GM18873 (cell line): ENCODE data around the gene PXK.

ENCODE experiments used
- ATAC-seq: cut with Tn5 transposase; IDR thresholded peaks from one replicate; pipeline ENCODE4 v1.9.1; 2021; ENCODE audit warnings: mild to moderate bottlenecking, moderate library complexity, moderate number of reproducible peaks; ENCODE audit not compliant: unreplicated experiment, low FRiP score

PXK gene

GRCh38 chr3:58345457-58345856 is 12.8 kb downstream of the PXK start:
- ATAC-seq, result no peak

DNA sequence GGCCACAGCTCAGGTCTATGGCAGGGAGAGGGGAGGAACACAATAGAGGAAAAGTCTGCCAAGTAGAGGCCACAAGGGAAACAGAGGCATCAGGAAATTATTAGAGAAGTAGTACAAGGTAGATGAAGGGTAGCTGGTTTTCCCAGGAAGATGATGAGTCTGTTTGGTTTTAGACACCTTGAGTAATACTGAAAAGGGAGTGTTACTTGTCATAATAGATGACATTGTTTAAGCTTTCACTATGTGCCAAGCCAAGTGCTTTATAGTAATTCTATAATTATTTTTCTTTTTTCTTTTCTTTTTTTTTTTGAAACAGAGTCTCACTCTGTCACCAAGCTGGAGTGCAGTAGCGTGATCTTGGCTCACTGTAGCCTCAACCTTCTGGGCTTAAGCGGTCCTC is 13.7 kb downstream of the PXK start:
- no peak for ATAC-seq

GRCh38 chr3:58347984-58348383 is 15.3 kb downstream of the PXK start:
- ATAC-seq, result no peak

DNA sequence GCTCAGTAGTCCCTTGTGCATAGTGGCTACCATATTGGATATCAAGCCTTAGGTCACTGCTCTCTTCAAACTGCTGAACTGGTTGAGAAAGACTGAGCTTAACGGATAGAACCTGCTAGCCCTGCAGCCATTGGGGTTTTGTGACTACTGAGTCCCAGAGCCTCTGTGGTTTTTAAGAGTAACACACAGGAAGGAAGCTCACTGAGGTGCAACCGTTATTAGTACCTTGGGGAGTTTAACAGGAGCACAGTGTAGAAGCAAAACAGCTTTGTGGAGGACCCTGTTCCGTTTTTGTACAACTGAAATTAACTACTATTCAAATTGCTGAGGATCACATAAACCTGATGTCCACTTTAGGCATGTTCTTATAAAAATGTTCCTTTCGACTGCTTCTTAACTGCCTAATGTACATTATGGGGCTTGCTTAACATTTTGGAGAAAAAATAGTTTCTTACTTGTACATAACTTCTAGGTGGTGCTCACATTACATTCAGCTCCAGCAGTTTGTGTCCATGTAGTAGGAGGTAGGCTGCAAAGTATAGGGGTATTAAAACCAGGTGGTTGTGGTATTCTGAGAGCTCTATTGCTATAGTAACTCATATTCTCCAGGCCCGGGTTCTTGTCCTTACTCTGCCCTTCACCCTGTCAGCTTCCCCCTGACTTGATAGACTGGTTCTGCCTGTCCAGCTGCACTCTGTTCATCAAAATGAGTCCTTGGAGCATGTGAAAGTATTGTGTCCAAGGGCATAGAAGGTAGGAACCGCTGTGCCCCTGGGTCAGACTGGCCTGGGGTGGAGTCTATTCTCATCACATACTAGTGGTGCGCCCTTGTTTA is 17.3 kb downstream of the PXK start:
- peak; percentile 89 for ATAC-seq

- no peak for ATAC-seq
Observed at GRCh38 chr3:58350627-58351013, 17.9 kb downstream of the PXK start.

DNA sequence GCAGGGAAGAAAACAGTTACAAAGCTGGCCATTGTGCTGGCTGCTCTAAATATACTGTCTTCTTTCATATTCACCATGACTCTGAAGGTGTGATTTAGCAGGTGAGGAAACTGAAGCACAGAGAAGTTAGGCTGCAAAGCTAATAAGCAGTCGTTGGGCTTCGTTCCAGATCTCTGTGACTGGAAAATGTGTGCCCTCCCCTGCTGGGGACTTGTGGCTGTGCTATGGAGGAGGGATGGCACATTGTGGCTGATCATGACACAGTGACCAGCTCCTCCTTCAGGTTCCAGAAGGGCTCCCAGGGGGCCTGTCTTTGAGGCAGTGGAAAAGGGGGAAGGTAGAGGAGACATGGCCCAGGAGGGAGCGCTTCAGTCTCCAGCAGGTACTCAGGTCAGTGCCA is 19.2 kb downstream of the PXK start:
- ATAC-seq, result no peak

DNA sequence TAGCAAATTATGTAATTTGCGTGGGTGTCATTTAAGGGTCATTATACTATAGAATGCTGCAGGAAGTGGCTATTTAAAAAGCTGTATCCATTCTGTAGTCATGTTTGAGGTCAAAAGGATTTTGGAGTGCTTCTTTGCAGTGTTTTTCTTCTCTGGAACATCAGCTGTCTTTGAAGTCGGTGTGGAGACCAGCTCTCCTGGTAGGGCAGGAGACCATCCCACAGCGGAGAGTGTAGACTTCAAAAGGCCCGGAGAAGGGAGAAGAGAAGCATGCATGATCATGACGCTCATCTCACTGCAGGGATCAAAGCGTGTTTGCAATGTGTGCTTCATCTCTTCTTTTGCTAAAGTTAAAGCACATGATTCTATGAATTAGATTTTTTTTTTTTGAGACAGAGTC is 19.9 kb downstream of the PXK start:
- ATAC-seq, result no peak

DNA sequence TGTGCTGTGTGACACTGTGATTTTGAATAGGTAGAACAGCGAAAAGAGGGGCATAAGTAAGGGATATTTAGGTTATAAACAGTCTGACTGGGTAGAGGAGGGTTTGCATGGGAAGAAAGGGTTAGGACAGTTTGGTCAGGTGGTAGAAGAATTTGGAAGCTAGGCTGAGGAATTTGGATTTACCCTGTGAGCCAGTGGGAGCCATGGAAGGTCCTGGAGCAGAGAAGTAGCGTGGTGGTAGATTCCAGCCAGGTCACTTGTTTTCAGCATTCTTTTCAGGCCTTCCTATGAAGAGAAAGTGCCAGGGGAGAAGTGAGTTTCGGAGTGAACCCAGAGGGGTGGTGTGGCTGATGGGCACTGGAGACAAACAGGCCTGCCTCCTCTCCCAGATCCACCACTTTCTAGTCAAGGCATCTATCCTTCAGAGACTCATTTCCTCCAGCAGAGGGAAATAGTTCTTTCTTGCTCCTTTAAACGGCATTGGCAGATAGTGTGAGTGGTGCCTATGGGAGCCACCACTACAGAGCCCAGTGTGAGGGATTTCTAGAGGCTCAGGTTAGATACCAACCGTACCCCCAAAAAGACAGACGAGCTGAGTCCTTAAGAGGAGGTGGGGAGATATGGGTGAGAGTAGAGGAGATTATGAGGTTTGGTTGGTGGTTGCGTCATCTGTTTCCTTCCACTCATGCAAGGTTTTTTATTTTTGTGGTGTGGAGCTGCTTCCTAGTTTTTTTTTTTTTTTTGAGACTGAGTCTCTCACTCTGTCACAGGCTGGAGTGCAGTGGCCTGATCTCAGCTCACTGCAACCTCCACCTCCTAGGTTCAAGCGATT is 21.2 kb downstream of the PXK start:
- ATAC-seq, result no peak

- ATAC-seq, result no peak
Observed at GRCh38 chr3:58355179-58355578, 22.5 kb downstream of the PXK start.

DNA sequence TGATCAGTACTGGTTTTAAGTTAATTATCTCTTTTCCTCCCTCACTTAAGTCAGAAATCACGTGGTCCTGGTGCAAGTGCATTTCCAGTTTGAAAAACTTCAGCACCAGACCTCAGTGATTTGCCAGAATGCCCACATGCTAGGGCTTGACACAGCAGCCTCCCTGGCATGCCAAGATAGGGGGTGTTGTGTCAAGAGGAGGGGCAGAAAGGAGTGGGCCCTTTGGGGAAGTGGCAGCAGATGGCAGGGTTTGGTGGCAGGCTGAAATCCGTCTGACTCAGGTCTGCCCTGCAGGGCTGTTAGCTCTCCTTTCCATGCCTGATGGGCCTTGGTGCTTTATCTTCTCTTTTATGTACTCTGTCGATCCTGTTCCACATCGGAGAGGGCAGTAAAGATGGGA is 23.4 kb downstream of the PXK start:
- no peak for ATAC-seq

DNA sequence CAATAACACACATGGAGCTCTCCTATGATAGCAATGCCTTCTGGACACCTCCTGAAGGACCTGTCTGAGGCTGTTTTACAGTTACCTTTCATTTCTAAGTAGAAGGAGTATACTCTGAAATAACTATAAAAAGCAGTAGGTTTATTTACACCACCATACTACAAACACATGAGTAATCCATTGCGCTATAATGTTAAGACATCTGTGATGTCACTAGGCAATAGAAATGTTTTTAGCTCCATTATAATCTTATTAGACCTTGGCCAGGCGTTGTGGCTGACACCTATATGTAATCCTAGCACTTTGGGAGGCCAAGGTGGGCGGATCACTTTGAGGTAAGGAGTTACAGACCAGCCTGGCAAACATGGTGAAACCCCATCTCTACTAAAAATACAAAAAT is 24.7 kb downstream of the PXK start:
- ATAC-seq, result no peak

DNA sequence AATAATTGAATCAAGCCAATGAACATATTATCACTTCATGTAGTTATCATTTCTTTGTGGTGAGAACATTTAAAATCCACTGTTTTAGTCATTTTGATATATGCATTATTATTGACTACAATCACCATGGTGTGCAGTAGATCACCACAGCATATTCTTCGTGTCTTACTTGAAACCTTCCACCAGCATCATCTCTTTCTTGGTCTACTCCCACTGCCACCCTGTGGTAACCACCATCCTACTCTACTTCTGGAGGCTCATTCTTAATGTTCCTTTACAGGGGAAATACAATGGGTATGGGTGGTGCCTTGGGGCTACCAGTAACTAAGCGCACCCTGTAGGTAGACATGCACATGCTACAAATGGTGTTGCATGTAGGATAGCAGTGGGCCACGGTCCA is 25.4 kb downstream of the PXK start:
- no peak for ATAC-seq

DNA sequence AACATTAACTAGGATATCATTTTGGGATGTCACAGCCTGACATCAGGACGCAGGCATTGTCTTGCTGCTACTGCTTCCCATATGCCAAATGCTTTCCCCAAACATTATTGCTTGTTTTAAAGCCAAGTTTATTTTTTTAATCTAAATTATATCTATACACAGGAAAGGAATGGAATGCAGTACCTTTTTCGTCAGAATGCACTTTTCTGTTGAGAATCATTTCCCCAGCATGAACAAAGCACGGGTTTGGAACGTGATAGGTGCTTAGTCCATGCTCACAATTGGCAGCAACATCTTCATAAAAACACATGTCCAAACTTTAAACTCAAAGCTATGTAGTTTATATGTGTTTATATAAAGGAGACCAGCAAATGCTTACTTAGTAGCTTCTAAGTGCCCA is 26.1 kb downstream of the PXK start:
- ATAC-seq, result no peak

GRCh38 chr3:58359621-58360020 is 26.9 kb downstream of the PXK start:
- no peak for ATAC-seq

DNA sequence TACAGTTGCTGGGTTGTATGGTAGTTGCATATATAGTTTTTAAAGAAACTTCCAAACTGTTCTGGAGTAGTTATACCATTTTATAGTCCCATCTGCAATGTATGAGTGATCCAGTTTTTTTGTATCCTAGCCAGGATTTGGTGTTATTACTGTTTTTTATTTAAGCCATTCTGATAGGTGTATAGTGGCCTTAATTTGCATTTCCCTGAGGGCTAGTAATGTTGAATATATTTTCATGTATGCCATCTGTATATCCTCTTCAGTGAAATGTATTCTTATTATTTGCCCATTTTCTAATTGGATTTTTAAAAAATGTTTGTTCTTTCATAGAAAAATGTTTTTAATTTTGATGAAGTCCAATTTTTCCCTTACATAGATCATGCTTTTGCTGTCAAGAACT is 29.2 kb downstream of the PXK start:
- no peak for ATAC-seq

DNA sequence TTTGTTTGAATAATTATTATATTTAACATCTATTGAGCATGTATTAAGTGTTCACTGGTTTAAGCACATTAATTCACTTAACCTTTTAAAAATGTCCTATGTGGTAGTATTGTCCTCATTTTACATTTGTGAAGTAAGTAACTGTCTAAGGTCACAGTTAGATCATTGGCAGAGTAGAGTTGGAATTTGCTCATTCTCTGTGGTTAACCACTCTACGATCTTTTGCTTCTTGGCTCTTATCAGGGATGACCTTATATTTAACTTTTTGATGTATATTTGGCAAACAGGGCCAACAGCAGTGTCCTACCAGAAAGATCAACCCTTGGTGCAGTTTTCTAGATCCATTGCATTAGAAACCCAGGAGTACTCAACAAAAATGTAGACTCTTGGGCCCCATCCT is 34.0 kb downstream of the PXK start:
- no peak for ATAC-seq

- ATAC-seq, result no peak
Observed at GRCh38 chr3:58369038-58369437, 36.3 kb downstream of the PXK start.

DNA sequence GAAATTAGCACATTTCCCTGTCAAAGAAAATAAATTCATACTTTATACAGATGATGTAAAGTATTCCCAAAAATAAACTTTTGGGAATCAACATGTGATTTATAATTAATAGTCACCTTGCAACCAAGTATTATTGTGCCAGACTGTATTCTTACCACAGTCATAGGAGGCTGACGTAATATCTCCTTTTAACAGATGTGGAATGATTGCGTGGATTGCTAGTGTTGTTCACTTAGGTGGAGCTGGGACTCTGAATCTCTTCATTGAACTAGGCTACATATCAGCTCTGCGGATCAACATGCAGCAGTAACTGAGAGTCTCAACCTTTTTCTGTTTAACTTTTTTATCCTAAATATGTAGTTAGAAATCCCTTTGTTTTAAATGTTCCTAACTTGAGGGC is 37.2 kb downstream of the PXK start:
- ATAC-seq, result no peak

GRCh38 chr3:58370407-58370806 is 37.7 kb downstream of the PXK start:
- no peak for ATAC-seq

GRCh38 chr3:58371754-58372153 is 39.1 kb downstream of the PXK start:
- no peak for ATAC-seq

DNA sequence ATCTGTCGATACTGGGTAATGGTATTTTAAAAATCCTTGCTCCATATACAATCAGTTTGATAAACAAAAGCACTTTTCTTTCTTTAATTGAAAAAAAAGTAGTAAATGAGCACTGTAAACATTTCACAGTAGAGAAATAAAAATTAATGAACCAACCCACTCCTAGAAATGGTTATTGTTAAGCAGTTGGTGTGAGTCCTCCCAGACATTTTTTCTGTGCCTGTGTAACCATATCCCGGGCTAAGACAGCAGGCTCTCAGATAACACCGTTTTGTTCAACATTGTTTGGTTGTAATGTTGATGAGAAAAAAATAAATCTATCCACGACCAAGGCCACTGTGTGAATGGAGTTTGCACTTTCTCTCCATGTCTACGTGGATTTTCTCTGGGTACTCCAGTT is 42.6 kb downstream of the PXK start:
- ATAC-seq, result no peak

DNA sequence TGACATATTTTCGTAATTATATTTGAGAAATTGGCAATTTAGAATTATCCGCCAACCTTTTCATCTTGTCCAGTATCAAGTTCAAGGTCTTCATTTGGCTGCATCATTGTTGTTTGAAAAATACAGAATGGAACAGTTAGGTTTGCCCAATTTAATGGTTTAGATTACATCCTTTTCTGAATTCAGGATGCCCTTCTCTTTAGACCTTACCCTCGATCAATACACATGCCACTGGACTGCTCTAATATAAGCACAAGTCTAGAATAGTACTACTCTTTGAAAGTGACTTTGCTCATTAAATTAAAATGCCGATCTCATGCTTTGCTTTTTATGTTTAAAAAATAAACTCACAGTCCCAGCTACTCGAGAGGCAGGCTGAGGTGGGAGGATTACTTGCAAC is 44.5 kb downstream of the PXK start:
- no peak for ATAC-seq
